NCI-H1694 treated with DMSO at 0.1 percent for 48 hours (cell line): Measurements from ENCODE around the gene ITGA3.

Experiments
- DNase-seq: peaks from one replicate; lab custom pipeline; 2025; lab: John Stamatoyannopoulos, UW

ITGA3 gene

GRCh38 chr17:50129728-50130558 lies 74.0 kb downstream of the ITGA3 start, which contains the start of gene SAMD14:
Gene SAMD14, minus strand, starts transcription at chr17:50130160. Its CDS starts 5,201 bp downstream, at chr17:50124959.
- no peak for DNase-seq

- no peak for DNase-seq
Observed at GRCh38 chr17:50130559-50131305, 74.8 kb downstream of the ITGA3 start.

DNA sequence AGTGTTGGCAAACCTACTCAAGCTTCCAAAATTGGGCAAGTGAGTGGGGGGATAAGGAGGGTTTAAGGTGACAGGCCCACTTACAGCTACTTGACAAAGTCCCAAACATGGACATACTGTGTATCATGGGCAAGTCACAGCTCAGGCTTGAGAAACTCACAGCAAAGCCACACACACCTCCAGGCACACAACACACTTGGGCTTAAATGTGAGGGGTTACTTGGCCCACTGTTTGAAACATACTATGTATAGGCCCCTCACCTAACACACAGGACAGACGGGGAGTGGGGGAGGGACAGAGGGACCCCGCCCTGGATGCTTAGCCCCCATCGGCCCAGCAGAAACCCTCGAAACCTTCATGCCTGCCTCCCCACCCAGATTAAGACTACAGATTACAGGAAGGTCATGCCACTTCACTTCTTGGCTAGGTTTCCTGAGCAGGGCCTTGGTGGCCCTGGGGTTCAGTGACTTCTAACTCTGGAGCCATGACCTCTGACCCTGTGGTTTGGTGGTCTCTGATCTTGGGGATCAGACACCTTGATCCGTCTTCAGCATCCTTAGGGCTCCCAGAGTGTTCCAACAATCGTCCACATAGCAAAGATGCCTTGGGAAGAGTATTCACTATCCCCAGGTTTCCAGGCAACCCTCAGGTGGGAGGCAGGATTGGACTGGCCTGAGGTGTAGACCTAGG lies 76.3 kb downstream of the ITGA3 start:
- DNase-seq: no peak

DNA sequence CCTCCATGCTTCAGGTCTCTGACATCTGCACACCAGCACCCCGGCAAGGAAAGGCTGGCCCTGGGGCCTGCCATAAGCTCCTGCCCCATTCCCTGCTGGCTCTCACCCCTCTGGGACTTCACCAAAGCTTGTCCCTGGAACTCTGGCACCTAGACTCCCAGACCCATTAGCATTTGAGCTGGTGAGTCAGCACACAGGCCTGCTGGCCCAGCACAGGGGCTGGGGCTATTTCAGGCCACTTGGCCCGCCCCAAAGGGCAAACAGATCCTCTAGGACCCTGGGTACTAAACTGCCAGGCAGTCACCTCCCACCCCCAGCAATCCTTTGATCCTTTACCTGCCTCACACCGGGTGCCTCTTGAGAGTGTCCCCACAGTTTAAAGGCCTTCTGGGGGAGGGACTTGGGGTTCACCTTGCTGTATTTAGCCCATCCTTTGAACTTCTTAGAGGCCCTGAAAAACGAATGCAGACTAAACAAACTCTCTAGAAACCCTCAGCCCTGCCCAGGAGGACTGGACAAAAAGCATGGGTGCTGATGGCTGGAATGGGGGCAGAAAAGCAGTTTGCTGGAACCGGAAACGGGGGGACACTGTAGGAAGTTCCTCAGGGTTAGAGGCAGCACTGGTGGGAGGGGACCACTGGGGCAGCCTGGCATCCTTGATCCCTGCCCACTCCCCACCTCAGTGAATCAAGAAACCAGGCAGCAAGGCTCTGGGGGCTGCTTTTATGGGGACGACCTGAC lies 77.3 kb downstream of the ITGA3 start:
- no peak for DNase-seq

DNA sequence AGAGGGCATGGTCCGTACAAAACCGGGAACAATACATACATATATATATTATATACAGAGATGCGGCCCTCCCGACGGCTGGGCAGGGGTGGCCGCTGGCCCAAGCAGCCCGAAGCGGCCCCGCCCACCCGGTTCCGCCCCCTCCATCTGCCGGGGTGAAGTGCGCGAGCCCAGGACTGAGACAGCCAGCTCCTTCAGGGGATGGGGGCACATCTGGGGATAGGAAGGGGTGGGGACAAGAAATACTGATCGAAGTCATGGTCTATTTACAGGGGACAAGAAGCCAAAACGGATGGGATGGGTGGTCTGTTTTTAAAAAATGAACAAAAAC lies 77.8 kb downstream of the ITGA3 start:
- no peak for DNase-seq

GRCh38 chr17:50134206-50135110 lies 78.5 kb downstream of the ITGA3 start:
- no peak for DNase-seq

GRCh38 chr17:50135316-50136095 lies 79.6 kb downstream of the ITGA3 start:
- DNase-seq: no peak

GRCh38 chr17:50136096-50136687 lies 80.3 kb downstream of the ITGA3 start:
- DNase-seq: no peak

DNA sequence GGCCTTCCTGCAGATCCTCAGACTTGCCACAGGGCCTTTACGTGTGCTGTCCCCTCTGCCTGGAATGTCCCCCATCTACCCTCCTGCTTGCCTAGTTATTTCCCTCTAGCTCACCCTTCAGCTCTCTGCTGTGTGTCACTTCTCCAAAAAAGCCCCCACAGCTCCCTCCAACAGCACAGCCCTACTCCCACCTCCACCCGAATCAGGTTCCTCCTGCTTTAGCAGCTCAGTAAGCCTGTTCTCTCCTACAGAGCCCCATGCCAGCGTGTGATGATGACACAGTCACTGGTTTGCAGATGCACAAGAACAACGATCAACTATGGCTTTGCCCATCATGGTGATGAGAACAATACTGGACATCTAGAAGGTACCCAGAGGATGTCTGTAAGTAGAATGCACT lies 81.1 kb downstream of the ITGA3 start:
- DNase-seq: no peak

GRCh38 chr17:50139185-50139783 lies 83.4 kb downstream of the ITGA3 start:
- no peak for DNase-seq
